ENCODE measurements around the gene SND1.
A peak's percentile ranks its signal among the peaks of the same experiment; 100 is the strongest.

Gene SND1

GRCh38 chr7:128110641-128111364, 458.8 kb downstream of the SND1 start:
- no peaks in the 10 kb centered on the region for H3K36me3 ChIP-seq (ENCODE audit: control insufficient read depth in 4 of 4, insufficient read depth in 4 of 4, low read length in 3 of 4)
- H3K27ac ChIP-seq (ENCODE audit: insufficient read depth in 1 of 2, low read depth in 1 of 2, low read length in 2 of 2, poor library complexity in 1 of 2, severe bottlenecking in 2 of 2), result no peak overlapping the region
- POLR2A ChIA-PET, result interaction anchor here (1.1 kb wide), 1 partner anchor 8 kb away, joined by 3 read pairs; no protein-coding TSS in a partner anchor
- CTCF ChIA-PET, result interaction anchor here (0.8 kb wide), 1 partner anchor 25 kb away, joined by 3 read pairs; no protein-coding TSS in a partner anchor
- H3K4me3 ChIP-seq (ENCODE audit: control insufficient read depth in 1 of 7, extremely low read depth in 1 of 7, insufficient read depth in 4 of 7, low read depth in 2 of 7, low read length in 6 of 7), result no peak overlapping the region
- WGBS (ENCODE audit: insufficient coverage), result 100% methylated on average over 1 of the region's 2 CpGs
- peaks cover 12 to 54% (median 24%) of the 10 kb centered on the region in 4 experiments for H3K4me1 ChIP-seq (ENCODE audit: control extremely low read depth in 1 of 4, control insufficient read depth in 4 of 4, insufficient read depth in 4 of 4, low read length in 3 of 4)
- H3K27me3 ChIP-seq (replicated peaks in 2 of 5; ENCODE audit: control insufficient read depth in 4 of 5, insufficient read depth in 5 of 5, low read length in 4 of 5), result peaks cover 0 to 31% (median 3%) of the 10 kb centered on the region in 5 experiments
- DNase-seq, result no peak
- no peaks in the 10 kb centered on the region for H3K9me3 ChIP-seq (ENCODE audit: control extremely low read depth in 1 of 5, control insufficient read depth in 4 of 5, insufficient read depth in 2 of 5, low read depth in 1 of 5, low read length in 4 of 5)

- WGBS (ENCODE audit: insufficient coverage), result 83% methylated on average over 10 of the region's 19 CpGs
- H3K9me3 ChIP-seq (ENCODE audit: control extremely low read depth in 1 of 5, control insufficient read depth in 4 of 5, insufficient read depth in 2 of 5, low read depth in 1 of 5, low read length in 4 of 5), result no peaks in the 10 kb centered on the region
- ChIA-PET CTCF (no interaction called here), POLR2A (no interaction called here)
- no peak for DNase-seq
- no peaks in the 10 kb centered on the region for H3K36me3 ChIP-seq (ENCODE audit: control insufficient read depth in 4 of 4, insufficient read depth in 4 of 4, low read length in 3 of 4)
- H3K4me1 ChIP-seq (ENCODE audit: control extremely low read depth in 1 of 4, control insufficient read depth in 4 of 4, insufficient read depth in 4 of 4, low read length in 3 of 4), result peaks cover 12 to 46% (median 24%) of the 10 kb centered on the region in 4 experiments
- H3K4me3 ChIP-seq (ENCODE audit: control insufficient read depth in 1 of 7, extremely low read depth in 1 of 7, insufficient read depth in 4 of 7, low read depth in 2 of 7, low read length in 6 of 7), result peak overlapping the region in 1 of 7 experiments; percentile 18
- no peak overlapping the region for H3K27ac ChIP-seq (ENCODE audit: insufficient read depth in 1 of 2, low read depth in 1 of 2, low read length in 2 of 2, poor library complexity in 1 of 2, severe bottlenecking in 2 of 2)
- peaks cover 0 to 18% (median 0%) of the 10 kb centered on the region in 5 experiments for H3K27me3 ChIP-seq (replicated peaks in 2 of 5; ENCODE audit: control insufficient read depth in 4 of 5, insufficient read depth in 5 of 5, low read length in 4 of 5)
These were observed 460.2 kb downstream of the SND1 start for GRCh38 chr7:128112018-128112780.

GRCh38 chr7:128112781-128113221, 460.8 kb downstream of the SND1 start:
- peak in 1 of 3 donors; percentile 17 for DNase-seq
- H3K27me3 ChIP-seq (replicated peaks in 2 of 5; ENCODE audit: control insufficient read depth in 4 of 5, insufficient read depth in 5 of 5, low read length in 4 of 5), result peaks cover 0 to 12% (median 4%) of the 10 kb centered on the region in 5 experiments
- POLR2A ChIA-PET, result no interaction called here
- H3K4me1 ChIP-seq (ENCODE audit: control extremely low read depth in 1 of 4, control insufficient read depth in 4 of 4, insufficient read depth in 4 of 4, low read length in 3 of 4), result peaks cover 12 to 44% (median 24%) of the 10 kb centered on the region in 4 experiments
- H3K27ac ChIP-seq (ENCODE audit: insufficient read depth in 1 of 2, low read depth in 1 of 2, low read length in 2 of 2, poor library complexity in 1 of 2, severe bottlenecking in 2 of 2), result no peak overlapping the region
- 74% methylated on average over 3 of the region's 4 CpGs for WGBS (ENCODE audit: insufficient coverage)
- H3K36me3 ChIP-seq (ENCODE audit: control insufficient read depth in 4 of 4, insufficient read depth in 4 of 4, low read length in 3 of 4), result no peaks in the 10 kb centered on the region
- CTCF ChIA-PET, result no interaction called here
- no peaks in the 10 kb centered on the region for H3K9me3 ChIP-seq (ENCODE audit: control extremely low read depth in 1 of 5, control insufficient read depth in 4 of 5, insufficient read depth in 2 of 5, low read depth in 1 of 5, low read length in 4 of 5)
- no peak overlapping the region for H3K4me3 ChIP-seq (ENCODE audit: control insufficient read depth in 1 of 7, extremely low read depth in 1 of 7, insufficient read depth in 4 of 7, low read depth in 2 of 7, low read length in 6 of 7)

- Histone ChIP-seq H3K4me3 (ENCODE audit: control insufficient read depth in 1 of 7, extremely low read depth in 1 of 7, insufficient read depth in 4 of 7, low read depth in 2 of 7, low read length in 6 of 7) (no peak overlapping the region), H3K36me3 (ENCODE audit: control insufficient read depth in 4 of 4, insufficient read depth in 4 of 4, low read length in 3 of 4) (no peaks in the 10 kb centered on the region), H3K27ac (ENCODE audit: insufficient read depth in 1 of 2, low read depth in 1 of 2, low read length in 2 of 2, poor library complexity in 1 of 2, severe bottlenecking in 2 of 2) (no peak overlapping the region), H3K9me3 (ENCODE audit: control extremely low read depth in 1 of 5, control insufficient read depth in 4 of 5, insufficient read depth in 2 of 5, low read depth in 1 of 5, low read length in 4 of 5) (no peaks in the 10 kb centered on the region), H3K4me1 (ENCODE audit: control extremely low read depth in 1 of 4, control insufficient read depth in 4 of 4, insufficient read depth in 4 of 4, low read length in 3 of 4) (peaks cover 4 to 36% (median 16%) of the 10 kb centered on the region in 4 experiments), H3K27me3 (replicated peaks in 2 of 5; ENCODE audit: control insufficient read depth in 4 of 5, insufficient read depth in 5 of 5, low read length in 4 of 5) (peaks cover 0 to 12% (median 4%) of the 10 kb centered on the region in 5 experiments)
- ChIA-PET POLR2A (no interaction called here), CTCF (no interaction called here)
- WGBS (ENCODE audit: insufficient coverage), result 90% methylated on average over 4 of the region's 4 CpGs
- no peak for DNase-seq
These were observed 461.8 kb downstream of the SND1 start for GRCh38 chr7:128113839-128114238.

GRCh38 chr7:128114806-128115205, 462.8 kb downstream of the SND1 start:
- WGBS (ENCODE audit: insufficient coverage), result 89% methylated on average over 5 of the region's 7 CpGs
- no peaks in the 10 kb centered on the region for H3K9me3 ChIP-seq (ENCODE audit: control extremely low read depth in 1 of 5, control insufficient read depth in 4 of 5, insufficient read depth in 2 of 5, low read depth in 1 of 5, low read length in 4 of 5)
- no peak overlapping the region for H3K4me3 ChIP-seq (ENCODE audit: control insufficient read depth in 1 of 7, extremely low read depth in 1 of 7, insufficient read depth in 4 of 7, low read depth in 2 of 7, low read length in 6 of 7)
- peaks cover 0 to 12% (median 4%) of the 10 kb centered on the region in 5 experiments for H3K27me3 ChIP-seq (replicated peaks in 2 of 5; ENCODE audit: control insufficient read depth in 4 of 5, insufficient read depth in 5 of 5, low read length in 4 of 5)
- peaks cover 0 to 27% (median 8%) of the 10 kb centered on the region in 4 experiments for H3K4me1 ChIP-seq (ENCODE audit: control extremely low read depth in 1 of 4, control insufficient read depth in 4 of 4, insufficient read depth in 4 of 4, low read length in 3 of 4)
- no peak overlapping the region for H3K27ac ChIP-seq (ENCODE audit: insufficient read depth in 1 of 2, low read depth in 1 of 2, low read length in 2 of 2, poor library complexity in 1 of 2, severe bottlenecking in 2 of 2)
- ChIA-PET POLR2A (no interaction called here), CTCF (interaction anchor here (2.3 kb wide), 1 partner anchor 20 kb away, joined by 13 read pairs; no protein-coding TSS in a partner anchor)
- no peak for DNase-seq
- H3K36me3 ChIP-seq (ENCODE audit: control insufficient read depth in 4 of 4, insufficient read depth in 4 of 4, low read length in 3 of 4), result no peaks in the 10 kb centered on the region

GRCh38 chr7:128115336-128115820, 463.4 kb downstream of the SND1 start:
- Histone ChIP-seq H3K4me3 (ENCODE audit: control insufficient read depth in 1 of 7, extremely low read depth in 1 of 7, insufficient read depth in 4 of 7, low read depth in 2 of 7, low read length in 6 of 7) (no peak overlapping the region), H3K36me3 (ENCODE audit: control insufficient read depth in 4 of 4, insufficient read depth in 4 of 4, low read length in 3 of 4) (no peaks in the 10 kb centered on the region), H3K9me3 (ENCODE audit: control extremely low read depth in 1 of 5, control insufficient read depth in 4 of 5, insufficient read depth in 2 of 5, low read depth in 1 of 5, low read length in 4 of 5) (no peaks in the 10 kb centered on the region), H3K4me1 (ENCODE audit: control extremely low read depth in 1 of 4, control insufficient read depth in 4 of 4, insufficient read depth in 4 of 4, low read length in 3 of 4) (peaks cover 0 to 25% (median 8%) of the 10 kb centered on the region in 4 experiments), H3K27ac (ENCODE audit: insufficient read depth in 1 of 2, low read depth in 1 of 2, low read length in 2 of 2, poor library complexity in 1 of 2, severe bottlenecking in 2 of 2) (no peak overlapping the region), H3K27me3 (replicated peaks in 2 of 5; ENCODE audit: control insufficient read depth in 4 of 5, insufficient read depth in 5 of 5, low read length in 4 of 5) (peaks cover 0 to 12% (median 4%) of the 10 kb centered on the region in 5 experiments)
- POLR2A ChIA-PET, result no interaction called here
- no peak for DNase-seq
- 90% methylated on average over 9 of the region's 10 CpGs for WGBS (ENCODE audit: insufficient coverage)
- CTCF ChIA-PET, result interaction anchor here (1.2 to 2.3 kb wide), 2 partner anchors 20 to 47 kb away, joined by 3 to 13 read pairs; no protein-coding TSS in a partner anchor

All from common myeloid progenitor, CD34-positive (primary cell).